Lower leg skin (tissue), 3 donors: ENCODE results near the gene TRIM77.

ENCODE experiments used
- POLR2A ChIP-seq, 2 donors: fragments of 450-650 bp; IDR thresholded peaks; one replicate each; pipeline ENCODE4 v1.6.1; 2016 to 2017; ENCODE audit warnings: antibody characterized with exemption in 2 of 2, mild to moderate bottlenecking in 1 of 2, moderate library complexity in 1 of 2
- TF ChIP-seq, protein P1 (sequence below), 3 donors: fragments of 450-650 bp; IDR thresholded peaks; one replicate each; pipeline ENCODE4 v1.5.1; 2016; ENCODE audit warnings: antibody characterized with exemption in 3 of 3, mild to moderate bottlenecking in 3 of 3, moderate library complexity in 2 of 3

DNA sequence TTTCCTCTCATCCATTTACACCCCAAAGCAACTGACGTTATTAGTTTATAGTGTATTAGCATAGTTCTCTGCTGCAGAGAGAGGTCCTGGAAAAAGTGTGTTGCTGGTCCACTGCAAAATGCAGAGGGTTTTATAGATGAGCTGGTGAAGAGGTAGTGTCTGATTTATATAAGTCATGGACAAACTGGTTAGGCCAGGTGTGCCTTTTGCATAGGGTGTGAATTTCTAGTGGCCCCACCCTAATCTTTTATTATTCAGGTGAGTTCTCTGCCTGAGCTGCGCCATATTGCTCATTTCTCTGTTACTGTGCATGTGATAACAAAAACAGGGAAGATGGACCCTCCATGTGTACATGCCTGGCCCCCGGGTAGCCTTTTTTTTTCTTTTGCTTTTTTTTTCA, 43.1 kb upstream of the TRIM77 start:
- TF ChIP-seq, protein P1, sequence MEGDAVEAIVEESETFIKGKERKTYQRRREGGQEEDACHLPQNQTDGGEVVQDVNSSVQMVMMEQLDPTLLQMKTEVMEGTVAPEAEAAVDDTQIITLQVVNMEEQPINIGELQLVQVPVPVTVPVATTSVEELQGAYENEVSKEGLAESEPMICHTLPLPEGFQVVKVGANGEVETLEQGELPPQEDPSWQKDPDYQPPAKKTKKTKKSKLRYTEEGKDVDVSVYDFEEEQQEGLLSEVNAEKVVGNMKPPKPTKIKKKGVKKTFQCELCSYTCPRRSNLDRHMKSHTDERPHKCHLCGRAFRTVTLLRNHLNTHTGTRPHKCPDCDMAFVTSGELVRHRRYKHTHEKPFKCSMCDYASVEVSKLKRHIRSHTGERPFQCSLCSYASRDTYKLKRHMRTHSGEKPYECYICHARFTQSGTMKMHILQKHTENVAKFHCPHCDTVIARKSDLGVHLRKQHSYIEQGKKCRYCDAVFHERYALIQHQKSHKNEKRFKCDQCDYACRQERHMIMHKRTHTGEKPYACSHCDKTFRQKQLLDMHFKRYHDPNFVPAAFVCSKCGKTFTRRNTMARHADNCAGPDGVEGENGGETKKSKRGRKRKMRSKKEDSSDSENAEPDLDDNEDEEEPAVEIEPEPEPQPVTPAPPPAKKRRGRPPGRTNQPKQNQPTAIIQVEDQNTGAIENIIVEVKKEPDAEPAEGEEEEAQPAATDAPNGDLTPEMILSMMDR (IDR thresholded peaks at IDR 0.05), result no peak
- TF ChIP-seq POLR2A (IDR thresholded peaks at IDR 0.05), result no peak
